GM23338 (cell line): ENCODE data around the gene CAMTA1.

Source experiments
- CTCF ChIP-seq, 2 experiments: fragments of 200-600 bp in 1 of 2; sonication (generic) in 1 of 2; conservative IDR thresholded peaks; 2 replicates each; pipeline versions ENCODE4 v1.5.1 to v1.6.1; 2016 to 2017; ENCODE audit warnings: antibody characterized with exemption in 2 of 2, low read depth in 2 of 2, mild to moderate bottlenecking in 2 of 2, moderate library complexity in 1 of 2
- EZH2 ChIP-seq: fragments of 200-600 bp; sonication (generic); IDR thresholded peaks from one replicate; pipeline ENCODE4 v1.8.0; 2017; ENCODE audit warnings: antibody characterized with exemption, mild to moderate bottlenecking, low read depth; ENCODE audit not compliant: unreplicated experiment
- JUNB ChIP-seq: IDR thresholded peaks from one replicate; pipeline ENCODE4 v1.6.1; 2016; ENCODE audit warnings: antibody characterized with exemption; ENCODE audit not compliant: unreplicated experiment
- POLR2AphosphoS5 ChIP-seq: IDR thresholded peaks from 2 replicates; pipeline ENCODE4 v1.6.1; 2016; ENCODE audit warnings: antibody characterized with exemption, low read depth
- REST ChIP-seq: IDR thresholded peaks from one replicate; pipeline ENCODE4 v1.6.1; 2018; ENCODE audit warnings: antibody characterized with exemption; ENCODE audit not compliant: unreplicated experiment

DNA sequence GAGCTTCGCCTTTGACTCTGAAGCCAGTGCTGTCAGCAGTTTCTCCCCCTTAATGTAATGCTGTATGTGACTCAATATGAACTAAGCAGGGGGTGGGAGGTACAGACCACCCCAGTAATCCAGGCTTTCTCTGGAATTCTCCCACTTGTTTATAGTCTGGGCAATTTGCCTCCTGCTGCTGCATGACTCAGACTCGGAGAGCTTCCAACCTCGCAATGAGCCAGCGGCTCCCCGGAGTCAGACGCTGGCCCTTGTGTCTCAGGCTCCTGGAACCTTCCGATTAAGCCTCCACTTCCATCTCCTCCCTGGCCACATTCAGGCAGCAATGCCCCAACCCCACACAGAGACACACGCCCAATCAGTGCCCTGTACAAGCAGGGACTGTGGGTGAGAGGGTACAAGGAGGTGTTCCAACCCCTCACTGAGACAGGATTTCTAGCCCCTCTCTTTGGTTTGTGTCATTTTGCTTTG, 514.1 kb downstream of the CAMTA1 start:
- TF ChIP-seq CTCF (conservative IDR thresholded peaks at IDR 0.05; ENCODE audit: low read depth in 2 of 2) (no peak), POLR2AphosphoS5 (no peak), REST (no peak), EZH2 (no peak), JUNB (no peak)
